IPS DF 4.7 (cell line): ENCODE results near the gene MTHFD1L.
"Not testable (repeated sequence)": the region's sequence is repeated elsewhere in the genome, so short reads cannot be mapped to it uniquely, and the experiment has no call there.

Source experiments
- DNase-seq: peaks from one replicate; pipeline ENCODE4 v3.0.0-alpha.2; 2013; ENCODE audit warnings: low spot score; ENCODE audit errors: extremely low read depth

MTHFD1L gene

GRCh38 chr6:151014404-151015100 is 149.1 kb downstream of the MTHFD1L start:
- peak; percentile 22 for DNase-seq

GRCh38 chr6:151015101-151015700 is 149.7 kb downstream of the MTHFD1L start:
- DNase-seq, result no peak

GRCh38 chr6:151016107-151016506 is 150.6 kb downstream of the MTHFD1L start:
- DNase-seq, result no peak

GRCh38 chr6:151018046-151018445 is 152.5 kb downstream of the MTHFD1L start:
- DNase-seq, result no peak

- no peak for DNase-seq
Measured at GRCh38 chr6:151018911-151019782, 153.6 kb downstream of the MTHFD1L start.

GRCh38 chr6:151021896-151022295 is 156.4 kb downstream of the MTHFD1L start:
- DNase-seq, result no peak

- DNase-seq, result no peak
Measured at GRCh38 chr6:151022492-151022891, 157.0 kb downstream of the MTHFD1L start.

GRCh38 chr6:151023342-151023741 is 157.8 kb downstream of the MTHFD1L start:
- DNase-seq, result no peak

- no peak for DNase-seq
Measured at GRCh38 chr6:151024597-151024996, 159.1 kb downstream of the MTHFD1L start.

GRCh38 chr6:151025076-151025475 is 159.6 kb downstream of the MTHFD1L start:
- no peak for DNase-seq

- no peak for DNase-seq
Measured at GRCh38 chr6:151026041-151026663, 160.7 kb downstream of the MTHFD1L start.

GRCh38 chr6:151027295-151027747 is 161.8 kb downstream of the MTHFD1L start:
- DNase-seq, result no peak

GRCh38 chr6:151027936-151028838 is 162.7 kb downstream of the MTHFD1L start:
- no peak for DNase-seq

- DNase-seq, result no peak
Measured at GRCh38 chr6:151029970-151030369, 164.5 kb downstream of the MTHFD1L start.

- DNase-seq, result no peak
Measured at GRCh38 chr6:151032034-151032433, 166.5 kb downstream of the MTHFD1L start.

GRCh38 chr6:151034825-151035781 is 169.6 kb downstream of the MTHFD1L start:
- DNase-seq, result no peak

GRCh38 chr6:151036211-151036721 is 170.8 kb downstream of the MTHFD1L start:
- not testable (repeated sequence) for DNase-seq

GRCh38 chr6:151036869-151037680 is 171.6 kb downstream of the MTHFD1L start:
- no peak for DNase-seq
